Measurements from ENCODE around the gene RBM47.
"Not testable (repeated sequence)": the region's sequence is repeated elsewhere in the genome, so short reads cannot be mapped to it uniquely, and the experiment has no call there.

The RBM47 gene

GRCh38 chr4:40418430-40419230 lies 211.0 kb downstream of the RBM47 start:
- in situ Hi-C loops (cut with MboI; ENCODE audit: low sequenced_read_pairs) = no loop called here

- in situ Hi-C loops (cut with MboI; ENCODE audit: low sequenced_read_pairs) = no loop called here
Observed at GRCh38 chr4:40417941-40418340, 211.7 kb downstream of the RBM47 start.

- in situ Hi-C loops (cut with MboI; ENCODE audit: low sequenced_read_pairs) = no loop called here
Observed at GRCh38 chr4:40414673-40415072, 215.0 kb downstream of the RBM47 start.

GRCh38 chr4:40412866-40413795 lies 216.5 kb downstream of the RBM47 start:
- in situ Hi-C loops (cut with MboI; ENCODE audit: low sequenced_read_pairs) = no loop called here

- in situ Hi-C loops (cut with MboI; ENCODE audit: low sequenced_read_pairs) = no loop called here
Observed at GRCh38 chr4:40412388-40412787, 217.3 kb downstream of the RBM47 start.

GRCh38 chr4:40409835-40410234 lies 219.8 kb downstream of the RBM47 start:
- in situ Hi-C loops (cut with MboI; ENCODE audit: low sequenced_read_pairs) = no loop called here

GRCh38 chr4:40407468-40407867 lies 222.2 kb downstream of the RBM47 start:
- in situ Hi-C loops (cut with MboI; ENCODE audit: low sequenced_read_pairs) = not testable (repeated sequence)

- in situ Hi-C loops (cut with MboI; ENCODE audit: low sequenced_read_pairs) = no loop called here
Observed at GRCh38 chr4:40406340-40406739, 223.3 kb downstream of the RBM47 start.

GRCh38 chr4:40405193-40405592 lies 224.5 kb downstream of the RBM47 start:
- in situ Hi-C loops (cut with MboI; ENCODE audit: low sequenced_read_pairs) = no loop called here

GRCh38 chr4:40403081-40403480 lies 226.6 kb downstream of the RBM47 start:
- in situ Hi-C loops (cut with MboI; ENCODE audit: low sequenced_read_pairs) = no loop called here

- in situ Hi-C loops (cut with MboI; ENCODE audit: low sequenced_read_pairs) = no loop called here
Observed at GRCh38 chr4:40402556-40402955, 227.1 kb downstream of the RBM47 start.

GRCh38 chr4:40401631-40402030 lies 228.0 kb downstream of the RBM47 start:
- in situ Hi-C loops (cut with MboI; ENCODE audit: low sequenced_read_pairs) = no loop called here

- in situ Hi-C loops (cut with MboI; ENCODE audit: low sequenced_read_pairs) = no loop called here
Observed at GRCh38 chr4:40401096-40401495, 228.6 kb downstream of the RBM47 start.

GRCh38 chr4:40399578-40399977 lies 230.1 kb downstream of the RBM47 start:
- in situ Hi-C loops (cut with MboI; ENCODE audit: low sequenced_read_pairs) = no loop called here

- in situ Hi-C loops (cut with MboI; ENCODE audit: low sequenced_read_pairs) = no loop called here
Observed at GRCh38 chr4:40395908-40396793, 233.5 kb downstream of the RBM47 start.

- in situ Hi-C loops (cut with MboI; ENCODE audit: low sequenced_read_pairs) = no loop called here
Observed at GRCh38 chr4:40395166-40395900, 234.3 kb downstream of the RBM47 start.

- in situ Hi-C loops (cut with MboI; ENCODE audit: low sequenced_read_pairs) = no loop called here
Observed at GRCh38 chr4:40394236-40394635, 235.4 kb downstream of the RBM47 start.

- in situ Hi-C loops (cut with MboI; ENCODE audit: low sequenced_read_pairs) = not testable (repeated sequence)
Observed at GRCh38 chr4:40392241-40392640, 237.4 kb downstream of the RBM47 start.

GRCh38 chr4:40389986-40390385 lies 239.7 kb downstream of the RBM47 start:
- in situ Hi-C loops (cut with MboI; ENCODE audit: low sequenced_read_pairs) = no loop called here

- in situ Hi-C loops (cut with MboI; ENCODE audit: low sequenced_read_pairs) = no loop called here
Observed at GRCh38 chr4:40388239-40388638, 241.4 kb downstream of the RBM47 start.

Data from HL-60/S4 treated with retinoic acid at 250 ng/mL for 4 days and 3 days (cell line).